Measurements from ENCODE around the gene STXBP4. TPM values are rescaled to one million over a fixed set of nuclear protein-coding genes. Genes with fewer than 3 reads are reported as not detected.

STXBP4 gene
- total RNA-seq, 1 experiment from 2014 or later, result 16.5 TPM

DNA sequence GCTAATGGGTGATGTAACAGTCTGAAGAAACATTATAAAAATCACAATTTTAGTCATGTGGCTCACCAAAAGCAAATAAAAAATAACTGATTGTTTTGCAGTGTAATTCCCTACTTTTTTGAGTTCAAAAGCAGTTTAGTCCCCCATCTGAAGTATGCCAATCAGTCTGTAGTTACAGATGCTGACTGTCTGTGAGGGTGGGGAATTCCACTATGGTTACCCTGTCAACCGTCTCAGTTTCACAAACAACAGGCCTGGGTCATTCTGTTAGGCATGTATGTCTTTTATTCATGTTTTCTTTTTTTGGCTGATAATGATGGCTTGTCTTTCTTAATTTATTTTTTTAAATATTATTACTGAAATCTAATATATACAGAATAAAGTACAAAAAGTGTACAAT is 69.3 kb downstream of the STXBP4 start:
- Histone ChIP-seq H3T11ph (ENCODE audit: low read length) (no peak overlapping the region), H3K79me2 (ENCODE audit: insufficient read depth, low read length) (no peaks in the 10 kb centered on the region), H3K9ac (ENCODE audit: extremely low read depth, insufficient read length, low read length) (no peak overlapping the region), H2AFZ (ENCODE audit: low read length) (no peak overlapping the region), H4K8ac (replicated peaks; ENCODE audit: insufficient read length, low read depth, low read length) (no peak overlapping the region), H4K91ac (ENCODE audit: insufficient read length, low read depth, low read length) (no peak overlapping the region), H2BK15ac (ENCODE audit: low read depth, low read length) (no peak overlapping the region), H3K14ac (ENCODE audit: insufficient read depth, low read length) (no peak overlapping the region), H3K18ac (ENCODE audit: insufficient read length, low read depth, low read length) (no peak overlapping the region), H3K56ac (ENCODE audit: insufficient read length, low read depth, low read length) (no peak overlapping the region), H2BK120ac (ENCODE audit: low read depth, low read length, poor library complexity, severe bottlenecking) (no peak overlapping the region), H2BK12ac (ENCODE audit: insufficient read length, low read depth, low read length) (no peak overlapping the region), H4K20me1 (ENCODE audit: control insufficient read depth, insufficient read depth, insufficient read length) (no peaks in the 10 kb centered on the region), H2AK5ac (ENCODE audit: insufficient read length, low read length) (no peak overlapping the region), H2BK20ac (ENCODE audit: low read depth, low read length, poor library complexity, severe bottlenecking) (no peak overlapping the region), H2BK5ac (ENCODE audit: insufficient read length, low read length) (no peak overlapping the region), H3K4ac (ENCODE audit: low read depth, low read length) (no peak overlapping the region), H3K9me3 (ENCODE audit: control insufficient read depth, low read depth, low read length) (no peaks in the 10 kb centered on the region), H3K4me2 (ENCODE audit: insufficient read depth, insufficient read length, low read length) (no peak overlapping the region), H3K23ac (ENCODE audit: insufficient read length, low read depth, low read length) (no peak overlapping the region), H3K23me2 (ENCODE audit: insufficient read length, low read depth, low read length, poor library complexity, severe bottlenecking) (no peaks in the 10 kb centered on the region), H3K27me3 (ENCODE audit: insufficient read depth, low read length) (no peaks in the 10 kb centered on the region), H3K27ac (ENCODE audit: insufficient read length, low read depth, low read length) (no peak overlapping the region), H4K5ac (ENCODE audit: insufficient read length, low read depth, low read length) (no peak overlapping the region), H3K4me1 (ENCODE audit: insufficient read depth, low read length) (no peaks in the 10 kb centered on the region), H3K79me1 (ENCODE audit: insufficient read depth, low read depth, low read length, poor library complexity, severe bottlenecking) (no peaks in the 10 kb centered on the region)
- no CpG with 5 or more reads among the region's 1 CpG for WGBS (ENCODE audit: extremely low coverage, insufficient read length, low lambda C conversion rate)
- Mint-ChIP-seq H3K36me3 (ENCODE audit: insufficient read depth in 1 of 3, low read depth in 3 of 3) (peaks cover 0 to 1% (median 1%) of the 10 kb centered on the region in 3 experiments; a peak in 5 of 7 replicates), H3K27ac (no peak overlapping the region), H3K4me1 (no peaks in the 10 kb centered on the region), H3K9me3 (no peaks in the 10 kb centered on the region), H3K27me3 (ENCODE audit: low read depth) (no peaks in the 10 kb centered on the region), H3K4me3 (no peak overlapping the region)
- no peak for DNase-seq
- TF ChIP-seq, protein P1, sequence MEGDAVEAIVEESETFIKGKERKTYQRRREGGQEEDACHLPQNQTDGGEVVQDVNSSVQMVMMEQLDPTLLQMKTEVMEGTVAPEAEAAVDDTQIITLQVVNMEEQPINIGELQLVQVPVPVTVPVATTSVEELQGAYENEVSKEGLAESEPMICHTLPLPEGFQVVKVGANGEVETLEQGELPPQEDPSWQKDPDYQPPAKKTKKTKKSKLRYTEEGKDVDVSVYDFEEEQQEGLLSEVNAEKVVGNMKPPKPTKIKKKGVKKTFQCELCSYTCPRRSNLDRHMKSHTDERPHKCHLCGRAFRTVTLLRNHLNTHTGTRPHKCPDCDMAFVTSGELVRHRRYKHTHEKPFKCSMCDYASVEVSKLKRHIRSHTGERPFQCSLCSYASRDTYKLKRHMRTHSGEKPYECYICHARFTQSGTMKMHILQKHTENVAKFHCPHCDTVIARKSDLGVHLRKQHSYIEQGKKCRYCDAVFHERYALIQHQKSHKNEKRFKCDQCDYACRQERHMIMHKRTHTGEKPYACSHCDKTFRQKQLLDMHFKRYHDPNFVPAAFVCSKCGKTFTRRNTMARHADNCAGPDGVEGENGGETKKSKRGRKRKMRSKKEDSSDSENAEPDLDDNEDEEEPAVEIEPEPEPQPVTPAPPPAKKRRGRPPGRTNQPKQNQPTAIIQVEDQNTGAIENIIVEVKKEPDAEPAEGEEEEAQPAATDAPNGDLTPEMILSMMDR (conservative IDR thresholded peaks at IDR 0.05), result no peak

Data from H9 (cell line).